OCI-LY1 (cell line): ENCODE results near the gene PLEKHM3.

Experiments
- H2AFZ ChIP-seq: fragments of 200-600 bp; sonication (generic), shearing (Covaris generic); 2 replicates; pipeline ENCODE4 v1.6.0; 2014; ENCODE audit warnings: antibody characterized with exemption, mild to moderate bottlenecking, low read length
- H3F3A ChIP-seq: fragments of 200-600 bp; sonication (generic), shearing (Covaris generic); 2 replicates; pipeline ENCODE4 v1.6.0; 2014; ENCODE audit warnings: mild to moderate bottlenecking, antibody characterized with exemption, low read length, moderate library complexity; ENCODE audit not compliant: insufficient read depth
- H3K27ac ChIP-seq: fragments of 200-600 bp; sonication (generic); 2 replicates; pipeline ENCODE4 v1.5.1; 2014; ENCODE audit warnings: low read length, mixed run types, mild to moderate bottlenecking, low read depth; ENCODE audit not compliant: poor library complexity, severe bottlenecking
- H3K27me3 ChIP-seq: fragments of 200-600 bp; sonication (generic); 2 replicates; pipeline ENCODE4 v1.6.0; 2014; ENCODE audit warnings: antibody characterized with exemption, mild to moderate bottlenecking, low read length, moderate library complexity; ENCODE audit not compliant: insufficient read depth
- H3K36me3 ChIP-seq: fragments of 200-600 bp; sonication (generic); 2 replicates; pipeline ENCODE4 v1.6.1; 2014; ENCODE audit warnings: mild to moderate bottlenecking, antibody characterized with exemption, low read length, moderate library complexity, mixed read lengths; ENCODE audit not compliant: insufficient read depth
- H3K4me1 ChIP-seq: fragments of 200-600 bp; sonication (generic); 2 replicates; pipeline ENCODE4 v1.5.1; 2014; ENCODE audit warnings: mild to moderate bottlenecking, low read length, moderate library complexity; ENCODE audit not compliant: insufficient read depth, severe bottlenecking
- H3K4me2 ChIP-seq: fragments of 200-600 bp; sonication (generic), shearing (Covaris generic); 2 replicates; pipeline ENCODE4 v1.6.1; 2014; ENCODE audit warnings: low read length
- H3K4me3 ChIP-seq: fragments of 200-600 bp; sonication (generic); 2 replicates; pipeline ENCODE4 v1.5.1; 2014; ENCODE audit warnings: low read length, low read depth, mild to moderate bottlenecking, mixed read lengths; ENCODE audit not compliant: poor library complexity, severe bottlenecking
- H3K79me2 ChIP-seq: fragments of 200-600 bp; shearing (Covaris generic); 2 replicates; pipeline ENCODE4 v1.6.1; 2016; ENCODE audit warnings: mixed run types, low read length, mixed read lengths; ENCODE audit not compliant: insufficient read depth
- H3K9ac ChIP-seq: fragments of 200-600 bp; sonication (generic), shearing (Covaris generic); 2 replicates; pipeline ENCODE4 v1.6.1; 2014; ENCODE audit warnings: mild to moderate bottlenecking, low read length, mixed read lengths
- H3K9me2 ChIP-seq: fragments of 200-600 bp; sonication (generic), shearing (Covaris generic); 2 replicates; pipeline ENCODE4 v1.6.1; 2014; ENCODE audit warnings: low read depth, mild to moderate bottlenecking, low read length, mixed read lengths
- H3K9me3 ChIP-seq: fragments of 200-600 bp; shearing (Covaris generic); 2 replicates; pipeline ENCODE4 v1.6.1; 2014; ENCODE audit warnings: low read length, mixed read lengths
- H4K20me1 ChIP-seq: fragments of 200-600 bp; sonication (generic), shearing (Covaris generic); 2 replicates; pipeline ENCODE4 v1.6.0; 2016; ENCODE audit warnings: mild to moderate bottlenecking, low read length; ENCODE audit not compliant: insufficient read depth
- CTCF ChIP-seq: fragments of 200-600 bp; sonication (generic), shearing (Covaris generic); IDR thresholded peaks from 2 replicates; pipeline ENCODE4 v1.5.1; 2017; ENCODE audit warnings: mild to moderate bottlenecking, antibody characterized with exemption, low read length, moderate library complexity, mixed read lengths
- EZH2 ChIP-seq: fragments of 200-600 bp; sonication (generic), shearing (Covaris generic); IDR thresholded peaks from 2 replicates; pipeline ENCODE4 v1.8.0; 2017; ENCODE audit warnings: borderline replicate concordance, mixed run types, mild to moderate bottlenecking, antibody characterized with exemption, low read length, moderate library complexity, mixed read lengths

The PLEKHM3 gene

DNA sequence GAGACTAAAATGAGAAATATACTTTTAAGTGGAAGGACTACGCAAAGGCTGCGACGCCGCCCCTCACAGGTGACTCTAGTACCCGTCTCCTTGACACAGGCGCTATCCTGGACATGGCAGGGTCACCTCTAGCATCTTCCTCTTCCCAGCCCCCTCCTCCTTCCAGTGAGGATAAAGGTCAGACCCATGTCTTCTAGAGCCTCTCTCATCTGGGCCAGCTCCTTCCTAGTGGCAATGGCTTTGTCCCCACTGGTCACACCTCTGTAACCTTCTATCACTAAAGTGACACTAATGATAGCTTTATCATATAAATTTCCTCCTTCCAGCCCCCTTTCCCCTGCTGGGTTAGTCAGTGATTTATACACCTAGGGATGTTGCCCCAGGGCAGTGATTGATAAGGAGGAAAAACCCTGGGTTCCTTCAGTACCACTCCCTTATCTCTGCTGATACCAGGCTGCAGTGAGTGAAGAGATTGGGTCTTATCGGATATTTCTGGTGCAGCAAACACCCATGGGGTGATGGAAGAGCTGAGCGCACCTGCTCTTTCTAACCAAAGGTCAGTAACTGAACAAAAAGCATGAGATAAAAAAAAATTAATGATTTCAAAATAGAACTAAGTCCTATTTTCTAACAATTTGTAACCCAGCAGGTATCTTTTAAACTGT, 193.6 kb downstream of the PLEKHM3 start:
- no peak overlapping the region for H3K4me3 ChIP-seq
- no peak overlapping the region for H3K27ac ChIP-seq
- no peak overlapping the region for H2AFZ ChIP-seq
- H3K9ac ChIP-seq = no peak overlapping the region
- H3K79me2 ChIP-seq = no peaks in the 10 kb centered on the region
- H3F3A ChIP-seq = no peaks in the 10 kb centered on the region
- H3K4me2 ChIP-seq = no peak overlapping the region
- H3K9me3 ChIP-seq = no peaks in the 10 kb centered on the region
- no peaks in the 10 kb centered on the region for H4K20me1 ChIP-seq
- no peaks in the 10 kb centered on the region for H3K9me2 ChIP-seq
- H3K4me1 ChIP-seq = no peaks in the 10 kb centered on the region
- no peaks in the 10 kb centered on the region for H3K27me3 ChIP-seq
- TF ChIP-seq EZH2 (no peak), CTCF (no peak)
- H3K36me3 ChIP-seq = no peaks in the 10 kb centered on the region

DNA sequence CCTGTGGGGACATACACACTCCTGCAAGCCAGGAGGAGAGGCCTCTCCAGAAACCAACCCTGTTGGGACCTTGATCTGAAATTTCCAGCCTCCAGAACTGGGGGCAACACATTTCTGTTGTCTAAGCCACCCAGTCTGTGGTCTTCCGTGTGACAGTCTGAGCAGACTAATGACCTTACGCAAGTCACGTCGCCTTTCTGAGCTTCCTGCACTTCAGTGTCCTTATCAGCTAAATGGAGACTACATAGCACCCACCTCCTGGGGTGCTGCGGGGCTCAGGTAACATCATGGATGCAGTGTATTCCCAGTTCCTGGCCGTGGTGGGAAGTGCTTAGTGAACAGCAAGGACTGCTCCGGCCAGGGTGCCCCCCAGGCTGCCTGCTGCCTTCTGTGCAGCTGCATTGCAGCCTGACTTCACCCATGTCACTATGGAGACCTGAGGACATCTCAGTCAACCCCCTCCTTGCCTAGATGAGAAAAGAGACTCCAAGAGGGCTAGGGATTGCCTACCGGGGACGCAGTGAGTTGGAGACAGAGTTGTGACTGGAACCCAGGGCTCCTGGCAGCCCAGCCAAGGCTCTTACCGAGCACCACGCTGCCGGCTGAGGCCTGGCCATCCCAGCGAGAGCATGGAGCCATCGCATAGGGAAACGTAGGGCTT, 194.4 kb downstream of the PLEKHM3 start:
- no peak overlapping the region for H3K9ac ChIP-seq
- H2AFZ ChIP-seq = no peak overlapping the region
- no peaks in the 10 kb centered on the region for H3K4me1 ChIP-seq
- H3K79me2 ChIP-seq = no peaks in the 10 kb centered on the region
- no peaks in the 10 kb centered on the region for H3K27me3 ChIP-seq
- no peaks in the 10 kb centered on the region for H3K9me2 ChIP-seq
- no peaks in the 10 kb centered on the region for H3K9me3 ChIP-seq
- H3F3A ChIP-seq = no peaks in the 10 kb centered on the region
- TF ChIP-seq CTCF (no peak), EZH2 (no peak)
- H3K4me2 ChIP-seq = no peak overlapping the region
- H4K20me1 ChIP-seq = no peaks in the 10 kb centered on the region
- H3K36me3 ChIP-seq = no peaks in the 10 kb centered on the region; the same call in 1 of the 2 replicates
- H3K4me3 ChIP-seq = no peak overlapping the region
- H3K27ac ChIP-seq = no peak overlapping the region

- Histone ChIP-seq H3K27ac (no peak overlapping the region), H3K9me3 (no peaks in the 10 kb centered on the region), H3K4me2 (no peak overlapping the region), H3K9me2 (no peaks in the 10 kb centered on the region), H3K4me3 (no peak overlapping the region), H3F3A (no peaks in the 10 kb centered on the region), H4K20me1 (no peaks in the 10 kb centered on the region), H3K4me1 (no peaks in the 10 kb centered on the region), H3K79me2 (no peaks in the 10 kb centered on the region), H3K9ac (no peak overlapping the region), H3K27me3 (no peaks in the 10 kb centered on the region), H2AFZ (no peak overlapping the region), H3K36me3 (no peaks in the 10 kb centered on the region; the same call in 1 of the 2 replicates)
- TF ChIP-seq CTCF (no peak), EZH2 (no peak)
These were observed 196.8 kb downstream of the PLEKHM3 start for GRCh38 chr2:207828361-207829057.
